Umbilical cord (tissue), 2 donors: ENCODE data around the gene CYBA. TPM values are rescaled to one million over a fixed set of nuclear protein-coding genes. Genes with fewer than 3 reads are reported as not detected.

ENCODE experiments used
- DNase-seq: peaks from one replicate; pipeline ENCODE4 v3.0.0-alpha.2; 2015; ENCODE audit warnings: low spot score
- total RNA-seq: library from RNA; depleted of rRNA; stranded (reverse); fragments of >200 nt; gene quantifications from one replicate; pipeline ENCODE4 v1.2.3, GENCODE V29; 2014; ENCODE audit warnings: low replicate concordance; ENCODE audit not compliant: insufficient read depth

CYBA gene
- 70.3 TPM for total RNA-seq

DNA sequence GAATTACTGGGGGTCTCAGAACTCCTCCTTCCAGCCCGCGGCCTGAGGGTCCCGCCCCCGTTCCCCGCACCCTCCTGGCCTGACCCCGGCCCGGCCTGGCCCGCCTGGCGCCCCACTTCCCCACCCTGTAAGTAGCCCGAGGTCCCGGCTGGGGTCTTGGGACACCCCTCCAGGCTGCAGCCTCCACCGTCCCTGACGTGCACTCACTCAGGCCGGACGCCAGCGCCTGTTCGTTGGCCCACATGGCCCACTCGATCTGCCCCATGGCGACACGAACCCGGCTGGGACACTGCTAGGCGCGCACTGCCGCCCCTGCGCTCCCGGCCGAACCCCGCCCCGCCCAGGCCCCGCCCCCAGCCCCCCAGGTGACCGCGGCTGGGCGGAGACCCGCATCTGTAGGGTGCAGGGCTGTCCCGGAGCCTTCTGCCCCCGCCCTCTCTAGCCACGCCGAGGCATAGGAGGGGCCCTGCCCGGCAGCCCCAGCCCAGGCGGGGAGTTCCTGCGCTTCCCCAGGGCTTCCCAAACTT lies at the start of gene CYBA:
CYBA (minus strand) TSS at position 305 of the 527 bp plus-strand sequence; CDS start at position 265, 40 bp downstream.
- peak; percentile 59 for DNase-seq

DNA sequence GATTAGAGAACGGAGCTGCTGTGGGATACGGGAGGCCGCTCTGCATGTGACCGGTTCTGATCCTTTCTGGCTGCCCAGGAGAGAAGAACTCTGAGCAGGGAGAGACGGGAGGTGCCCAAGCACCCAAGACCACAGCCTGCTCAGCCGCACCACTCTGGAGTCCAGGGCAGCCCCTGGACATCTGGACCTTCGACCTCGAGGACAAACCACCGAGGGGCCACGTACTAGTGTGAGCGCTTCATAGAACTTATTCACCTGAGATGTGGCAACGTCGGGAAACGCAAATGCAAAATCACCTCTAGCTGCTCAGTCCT lies 49.4 kb upstream of the CYBA start:
- DNase-seq = no peak

DNA sequence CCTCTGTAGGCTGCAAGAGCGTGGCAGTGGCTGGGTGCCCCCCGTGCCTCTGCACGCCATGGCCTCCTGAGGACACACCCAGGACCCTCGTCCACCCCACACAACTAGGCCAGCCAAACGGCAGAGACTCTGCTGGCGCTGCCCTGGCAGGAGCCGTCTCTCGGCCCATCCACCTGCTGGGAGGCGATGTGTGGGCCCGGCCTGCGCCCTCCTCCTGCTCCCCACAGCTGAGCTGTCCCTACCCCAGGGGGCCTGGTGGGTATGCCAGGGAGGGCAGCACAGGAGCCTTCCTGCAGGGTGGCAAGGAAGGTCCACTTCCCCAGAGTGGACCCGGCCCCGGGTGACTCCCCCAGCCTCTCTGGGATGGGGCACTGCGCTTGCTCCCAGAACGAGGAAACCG lies 48.3 kb upstream of the CYBA start:
- no peak for DNase-seq

DNA sequence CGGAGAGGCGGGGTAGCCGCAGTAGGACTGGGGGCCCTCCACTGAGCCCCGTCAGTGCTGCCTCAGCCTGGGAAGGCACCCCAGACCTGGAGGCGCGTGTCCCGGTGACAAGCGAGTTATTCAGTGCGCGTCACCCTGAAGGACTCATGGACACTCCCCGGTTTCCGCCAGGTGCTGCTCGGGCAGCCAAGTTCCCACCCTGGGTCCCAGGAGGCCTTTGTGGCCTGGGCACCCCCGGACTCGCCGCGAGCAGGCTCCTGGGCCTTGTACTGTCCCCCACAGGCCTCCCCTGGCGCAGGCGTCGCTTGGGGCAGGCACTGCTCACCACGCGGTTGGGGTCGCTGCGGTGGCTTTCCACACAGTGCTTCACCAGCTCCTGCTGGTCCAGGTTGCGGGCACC lies 47.8 kb upstream of the CYBA start:
- no peak for DNase-seq

DNA sequence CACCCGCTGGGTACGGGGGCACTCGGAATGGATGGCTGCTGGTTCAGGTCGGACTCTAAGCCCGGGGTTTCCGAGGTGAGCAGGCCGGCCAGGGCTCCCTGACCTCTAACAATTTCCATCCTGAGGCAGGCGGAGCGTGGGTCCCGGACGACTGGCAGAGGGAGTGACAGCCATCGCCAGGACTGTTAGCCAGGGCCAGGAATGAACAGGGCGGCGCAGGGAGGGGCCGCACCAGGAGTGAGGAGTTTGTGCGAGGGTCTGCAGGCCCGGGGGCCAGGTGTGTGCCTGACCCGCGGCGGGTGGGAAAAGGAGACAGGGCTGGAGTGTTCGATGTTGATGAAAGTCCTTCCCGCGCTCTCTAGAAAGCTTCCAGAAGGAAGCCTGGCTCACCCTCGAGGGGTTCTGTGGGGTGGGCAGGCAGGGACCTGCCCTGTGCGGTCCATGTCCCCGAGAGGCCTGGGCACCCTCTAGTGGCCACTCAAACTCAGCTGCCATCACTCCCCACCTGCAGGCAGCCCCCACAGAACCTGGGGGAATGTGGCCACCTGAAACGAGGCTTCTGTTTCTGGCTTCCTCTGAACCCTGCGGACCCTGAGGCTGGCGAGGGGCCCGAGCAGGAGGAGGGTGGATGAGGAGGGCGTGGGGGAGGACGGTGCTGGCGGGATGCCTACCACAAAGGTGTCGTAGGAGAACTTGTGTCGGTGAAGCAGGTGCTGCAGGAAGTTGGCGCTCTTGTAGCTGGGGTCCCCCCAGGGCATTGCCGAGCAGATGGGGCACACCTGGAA lies 47.2 kb upstream of the CYBA start:
- DNase-seq = no peak

DNA sequence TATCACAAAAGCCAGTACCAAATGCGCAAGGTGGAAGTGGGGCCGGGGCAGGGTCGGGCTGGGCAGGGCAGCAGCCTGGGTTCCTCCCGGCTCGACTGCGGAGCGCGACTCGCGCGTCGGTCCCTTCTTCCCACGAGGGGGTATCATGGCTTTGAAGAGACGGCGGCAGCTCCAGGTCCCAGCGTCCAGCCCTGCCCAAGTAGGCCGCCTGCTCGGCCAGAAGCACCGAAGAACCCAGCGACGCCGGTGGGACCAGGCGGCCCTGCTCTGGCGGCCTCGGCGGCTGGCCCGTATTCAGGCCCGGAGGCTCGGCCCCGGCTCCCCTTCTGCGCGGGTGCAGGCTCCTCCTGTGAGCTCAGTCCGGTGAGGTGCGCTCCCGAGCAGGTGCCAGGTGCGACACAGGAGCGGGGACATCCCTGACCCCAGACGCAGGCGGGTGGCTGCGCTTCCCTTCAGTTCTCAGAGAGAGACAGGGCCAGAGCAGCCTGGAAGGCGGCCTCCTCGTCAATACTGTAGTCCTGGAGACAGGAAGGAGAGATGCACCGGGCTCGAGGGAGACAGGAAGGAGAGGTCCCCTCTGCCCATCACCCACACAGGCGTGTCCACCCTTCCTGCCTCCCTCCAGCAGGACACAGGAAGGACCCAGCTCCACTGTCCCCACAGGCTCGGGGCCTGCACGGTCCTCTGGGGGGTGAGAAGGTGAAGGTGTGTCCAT lies 46.4 kb upstream of the CYBA start:
- no peak for DNase-seq

DNA sequence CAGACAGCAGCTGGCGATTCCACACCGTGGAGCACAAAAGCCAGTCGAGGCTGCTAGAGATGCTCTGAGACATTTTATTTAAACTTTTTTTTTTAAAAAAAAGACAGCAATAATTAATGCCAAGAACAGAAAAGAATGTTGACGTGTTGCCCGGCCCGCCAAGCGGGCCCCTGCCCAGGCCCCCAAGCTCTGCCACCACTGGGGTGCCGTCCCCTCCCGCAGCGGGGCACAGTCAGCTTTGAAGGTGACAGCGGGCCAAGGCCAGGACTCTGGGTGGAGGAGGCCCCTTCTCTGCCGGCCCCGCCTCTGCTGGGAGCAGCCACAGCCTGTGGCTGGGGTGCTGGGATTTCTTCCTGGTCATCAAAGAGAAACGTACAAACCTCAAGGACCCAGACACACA lies 45.6 kb upstream of the CYBA start:
- DNase-seq = no peak

DNA sequence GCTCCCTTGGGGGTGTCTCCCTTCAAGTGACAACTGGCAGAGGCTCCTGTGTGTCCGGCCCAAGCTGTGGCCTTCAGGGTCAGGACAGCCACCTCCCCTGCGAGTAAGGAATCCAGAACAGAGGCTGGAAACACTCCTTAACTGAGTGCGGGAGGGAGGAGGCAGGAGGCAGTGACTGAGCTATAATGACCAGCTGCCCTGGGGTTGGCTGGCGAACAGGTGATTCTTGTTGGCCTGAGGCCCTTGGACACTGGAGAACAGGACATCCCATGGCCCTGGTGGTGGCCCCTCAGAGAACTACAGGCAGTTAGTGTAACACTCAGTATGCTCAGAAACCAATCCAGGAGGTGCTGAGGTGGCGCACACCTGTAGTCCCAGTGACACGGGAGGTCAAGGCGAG lies 44.9 kb upstream of the CYBA start:
- no peak for DNase-seq

DNA sequence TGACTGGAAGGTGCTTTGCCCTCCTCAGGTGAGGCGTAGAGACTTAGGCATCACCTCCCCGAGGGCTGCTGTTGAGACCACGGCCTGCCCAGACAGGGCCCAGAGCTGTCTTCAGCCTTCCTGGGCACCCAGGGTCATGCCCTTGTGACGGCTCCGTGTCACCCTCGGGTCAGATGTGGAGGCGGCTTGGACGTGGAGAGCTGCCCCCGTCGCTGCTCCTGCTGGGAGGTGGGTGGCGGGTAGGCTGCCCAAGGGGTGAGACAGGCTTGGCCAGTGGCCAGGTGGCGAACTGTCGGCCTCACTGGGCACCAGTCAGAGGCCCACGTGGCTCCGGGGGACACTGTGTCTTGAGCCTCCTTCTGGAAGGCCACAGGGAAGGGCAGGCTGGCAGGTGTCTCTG lies 44.4 kb upstream of the CYBA start:
- DNase-seq = no peak

DNA sequence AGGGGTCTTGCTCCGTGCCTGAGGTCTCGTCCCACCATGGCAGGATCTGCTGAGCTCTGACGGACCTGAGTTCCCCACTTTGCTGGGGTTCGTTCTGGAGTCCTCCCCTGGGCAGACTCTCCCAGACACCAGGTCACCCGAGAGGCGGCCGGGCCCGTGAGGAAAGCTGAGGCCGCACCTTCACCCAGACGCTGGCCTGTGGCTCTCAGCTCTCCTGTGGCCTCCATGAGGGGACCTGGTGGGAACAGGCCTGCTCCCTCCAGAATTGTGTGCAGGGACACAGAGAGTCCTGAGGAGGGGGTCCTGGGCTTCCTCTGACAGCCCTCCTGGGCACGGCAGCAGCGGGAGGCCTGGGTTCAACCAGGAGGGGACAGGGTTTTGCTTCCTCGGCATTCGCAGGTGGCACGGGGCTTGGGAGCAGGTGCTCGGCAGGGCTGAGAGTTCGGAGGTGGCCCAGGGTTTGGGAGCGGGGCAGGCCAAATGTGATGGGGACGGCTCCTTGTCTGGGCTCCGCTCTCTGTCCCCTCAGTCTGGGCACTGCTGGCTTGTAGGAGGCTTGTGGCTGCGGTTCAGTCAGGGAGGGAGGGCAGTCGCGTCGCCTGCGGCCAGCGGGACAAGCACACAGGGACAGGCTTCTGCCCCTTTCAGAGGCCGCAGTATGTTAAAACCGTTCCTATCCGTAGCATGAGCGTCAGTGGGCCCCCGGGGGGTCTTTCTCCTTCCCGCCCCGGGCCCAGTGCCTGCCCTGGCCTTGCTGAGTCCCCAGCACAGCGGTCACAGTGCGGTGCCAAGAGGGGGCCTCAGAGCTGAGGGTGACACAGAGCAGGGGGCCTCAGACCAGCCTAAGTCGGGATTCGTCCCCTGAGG lies 43.6 kb upstream of the CYBA start:
- DNase-seq = no peak

DNA sequence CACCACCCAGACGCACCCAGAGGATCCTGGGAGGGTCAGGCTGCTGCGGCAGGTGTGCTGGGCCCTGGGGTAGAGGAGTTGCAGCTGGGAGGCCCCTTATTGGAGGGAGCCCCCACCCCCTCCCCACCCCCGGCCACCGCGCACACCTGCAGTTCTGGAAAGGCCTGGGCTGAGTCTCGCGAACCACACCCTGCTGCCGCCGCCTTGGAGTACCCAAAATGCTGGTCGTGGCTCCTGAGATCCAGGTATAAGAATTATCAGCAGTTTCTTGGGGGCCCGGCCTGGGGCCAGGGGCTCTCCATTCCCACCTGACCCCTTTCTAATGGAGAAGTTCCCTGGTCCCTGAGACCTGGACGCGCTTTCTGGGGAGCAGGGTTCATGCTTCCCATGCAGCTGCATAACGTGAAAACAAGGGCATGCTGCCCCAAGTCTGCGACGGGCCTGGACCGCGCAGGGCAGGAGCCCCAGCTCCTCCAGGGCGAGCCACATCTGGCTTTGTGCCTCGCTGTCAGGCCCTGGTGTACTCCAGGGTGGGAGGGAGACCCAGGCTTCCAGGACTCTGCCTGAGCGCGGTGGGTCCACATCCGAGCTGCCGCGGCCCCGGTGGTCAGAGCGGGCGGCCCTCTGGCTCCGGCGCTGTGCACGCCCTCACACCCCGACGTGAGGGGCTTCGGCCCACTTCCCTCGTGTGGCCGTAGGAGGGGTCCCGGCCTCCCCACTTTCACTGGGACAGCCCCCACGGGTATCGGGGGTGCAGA lies 42.7 kb upstream of the CYBA start:
- DNase-seq = no peak

DNA sequence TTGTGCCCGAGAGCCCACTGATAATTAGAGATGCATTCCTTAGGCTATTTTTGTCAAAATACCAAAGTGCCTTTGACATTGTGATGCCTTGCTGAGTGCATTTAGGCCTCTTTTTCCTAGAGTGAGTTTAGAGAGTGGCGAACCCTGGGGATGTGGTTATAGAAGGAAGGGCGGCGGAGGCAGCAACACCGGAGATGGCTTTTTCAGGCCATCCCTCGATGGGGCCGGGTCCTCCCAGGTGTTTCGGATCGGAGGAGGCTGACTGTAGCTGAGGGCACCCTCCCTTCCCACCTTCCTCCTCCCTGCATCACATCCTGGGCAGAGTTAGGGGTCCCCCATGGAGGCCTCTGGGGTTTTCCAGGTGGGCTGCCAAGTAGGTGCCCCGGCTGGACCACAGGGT lies 42.0 kb upstream of the CYBA start:
- DNase-seq = no peak

DNA sequence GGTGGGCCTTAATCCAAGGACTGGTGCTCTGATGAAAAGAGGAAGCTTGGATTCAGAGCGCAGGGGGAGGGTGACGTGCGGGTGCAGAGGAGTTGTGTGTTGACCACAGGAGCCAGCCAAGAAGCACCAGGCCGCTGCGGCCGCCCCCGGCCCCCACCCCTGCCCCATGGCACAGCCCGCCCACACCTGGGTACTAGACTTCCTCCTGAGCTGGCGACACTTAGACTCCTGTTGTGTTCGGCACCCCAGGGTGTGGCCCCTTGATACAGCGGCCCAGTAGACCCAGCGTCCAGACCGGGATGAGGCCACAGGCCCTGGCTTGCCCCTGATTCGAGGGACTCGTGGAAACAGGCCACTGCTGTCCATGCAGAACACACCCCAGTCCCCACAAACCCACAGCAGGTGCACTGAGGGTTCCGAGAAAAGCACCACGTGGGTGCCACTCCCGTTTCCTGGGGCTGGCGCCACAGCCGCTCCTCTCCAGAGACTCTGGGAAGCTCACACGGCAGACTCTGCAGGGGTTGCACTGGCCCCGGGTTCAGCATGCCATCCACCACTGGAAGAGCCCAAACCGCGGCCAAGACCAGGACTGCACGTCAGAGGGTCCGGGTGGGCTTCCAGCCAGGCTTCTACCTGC lies 41.2 kb upstream of the CYBA start:
- no peak for DNase-seq

DNA sequence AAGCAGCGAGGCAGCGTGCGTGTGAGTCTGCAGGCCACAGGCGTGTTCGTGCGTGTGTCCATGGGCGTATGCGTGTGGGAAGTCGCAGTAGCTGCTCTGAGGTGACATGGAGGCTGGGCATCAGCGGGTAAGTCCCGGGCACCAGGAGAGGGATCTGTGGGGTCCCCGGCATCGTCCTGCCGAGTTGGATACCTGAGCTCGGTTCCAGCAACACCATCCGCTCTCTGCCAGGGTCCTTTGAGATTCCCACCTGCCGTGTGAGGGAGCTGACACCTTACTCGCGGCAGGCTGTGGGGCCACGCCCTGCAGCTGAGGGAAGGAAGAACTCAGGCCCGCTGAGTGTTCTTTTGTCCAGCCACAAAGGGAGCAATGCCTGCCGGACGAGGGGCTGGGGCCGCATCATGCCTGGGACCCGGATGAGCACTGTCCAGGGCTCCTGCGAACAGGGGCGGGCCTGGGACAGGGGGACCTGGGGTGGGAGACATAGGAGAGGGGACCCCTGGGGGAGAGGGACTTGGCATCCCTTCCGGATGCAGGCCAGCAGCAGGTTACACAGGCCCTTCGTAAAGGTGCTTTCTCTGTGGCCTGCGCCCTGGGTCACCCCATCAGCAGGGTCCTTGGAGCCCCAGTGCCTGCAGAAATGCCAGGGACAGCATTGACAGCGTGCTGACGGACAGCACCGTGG lies 40.4 kb upstream of the CYBA start:
- DNase-seq = no peak

DNA sequence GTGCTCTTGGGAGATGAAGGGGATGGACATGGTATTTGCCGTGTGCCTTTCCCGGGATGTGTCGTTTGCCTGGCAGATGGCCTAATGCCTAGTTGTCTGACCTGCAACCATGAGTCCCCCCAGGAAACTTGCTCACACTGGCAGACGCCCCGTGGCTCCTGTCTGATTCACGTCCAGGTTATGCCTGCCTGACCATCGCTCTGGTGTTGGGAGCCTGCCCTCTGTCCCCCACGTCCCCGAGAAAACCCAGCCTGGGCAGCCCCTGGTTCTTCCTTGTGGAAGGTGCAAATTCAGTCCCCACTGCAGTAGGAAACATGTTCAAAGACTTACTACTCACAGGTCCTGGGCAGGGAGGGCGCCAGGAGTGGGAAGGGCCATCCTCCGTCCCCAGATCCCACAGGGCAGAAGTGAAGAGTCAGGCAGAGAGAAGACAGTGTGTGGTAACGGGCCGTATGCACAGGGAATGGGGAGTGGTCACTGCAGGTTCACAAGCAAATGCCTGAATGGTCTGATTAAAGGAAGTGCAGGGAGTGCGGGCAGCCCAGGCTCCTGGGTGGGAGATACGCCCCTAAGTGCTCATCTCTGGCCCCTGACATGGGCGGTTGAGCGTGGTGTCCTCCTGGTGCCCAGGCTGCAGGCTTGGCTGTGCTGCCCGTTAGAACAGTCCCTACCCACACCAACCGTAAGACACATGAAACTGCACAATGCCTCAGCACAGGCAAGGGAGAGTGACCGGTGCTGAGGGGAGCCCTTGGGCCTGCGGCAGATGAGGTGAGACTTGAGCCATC lies 39.7 kb upstream of the CYBA start:
- DNase-seq = no peak

DNA sequence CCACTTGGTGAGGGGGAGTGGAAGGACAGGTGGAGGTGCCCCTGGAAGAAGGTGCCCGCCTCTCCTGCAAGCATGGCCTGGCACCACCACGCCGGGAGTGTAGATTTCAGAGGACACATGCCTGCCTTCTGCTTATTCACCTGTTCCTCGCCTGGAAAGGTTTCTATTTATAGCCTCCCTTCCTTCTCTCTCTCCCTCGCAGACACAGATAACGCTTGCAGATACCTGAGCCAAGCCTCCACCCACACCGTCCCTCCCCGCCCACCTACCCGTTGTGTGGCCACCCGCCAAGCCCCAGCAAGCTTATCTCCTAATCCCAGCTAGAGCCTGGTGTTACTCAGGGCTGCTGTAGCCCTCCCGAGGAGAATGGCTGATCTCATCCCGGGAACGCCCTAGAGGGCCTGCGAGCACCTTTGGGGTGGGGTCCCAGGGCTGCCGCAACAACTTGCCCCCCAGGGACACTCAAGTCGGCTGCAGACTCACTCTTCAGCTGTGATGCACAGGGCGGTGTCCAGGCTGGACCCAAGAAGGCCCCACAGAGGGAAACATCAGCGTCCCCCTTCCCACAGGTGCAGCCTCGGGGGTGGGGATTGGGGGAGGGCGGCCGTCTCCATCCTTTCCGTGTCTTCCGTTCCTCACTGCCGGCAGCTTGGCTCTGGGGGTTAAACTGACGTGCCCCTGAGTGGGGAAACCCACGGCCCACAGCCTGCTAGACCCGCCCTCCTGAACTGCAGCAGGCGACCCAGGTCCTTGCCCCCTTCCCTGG lies 37.3 kb upstream of the CYBA start:
- DNase-seq = peak; percentile 32

DNA sequence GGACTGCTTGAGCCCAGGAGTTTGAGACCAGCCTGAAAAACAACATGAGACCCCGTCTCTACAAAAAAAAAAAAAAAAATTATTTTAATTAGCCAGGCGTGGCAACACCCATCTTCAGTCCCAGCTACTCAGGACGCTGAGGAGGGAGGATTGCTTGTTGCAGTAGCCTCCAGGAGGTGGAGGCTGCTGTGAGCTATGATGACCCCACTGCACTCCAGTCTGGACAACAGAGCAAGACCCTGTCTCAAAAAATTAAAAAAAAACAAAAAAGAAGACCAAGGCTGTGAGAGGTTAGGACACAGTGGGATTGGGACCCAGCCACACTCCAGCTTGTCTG lies 36.8 kb upstream of the CYBA start:
- DNase-seq = no peak

DNA sequence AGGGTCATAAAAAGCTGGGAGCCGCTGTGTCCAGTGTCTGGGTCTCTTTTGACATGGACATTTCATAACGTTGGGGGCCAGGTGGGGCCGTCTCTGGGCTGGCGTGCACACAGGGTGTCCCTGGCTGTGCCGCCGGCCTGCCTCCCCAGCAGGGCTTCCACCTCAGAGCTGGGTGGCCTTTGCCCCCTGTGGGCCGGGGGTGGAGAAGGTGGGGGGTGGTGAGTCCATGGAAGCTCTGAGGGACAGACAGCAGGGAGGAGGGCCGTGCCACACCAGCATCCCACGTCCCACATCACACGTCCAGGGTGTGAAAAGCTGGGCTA lies 36.4 kb upstream of the CYBA start:
- DNase-seq = no peak
